HEK293 (cell line): ENCODE measurements around the gene ANKRD23.

ENCODE experiments used
- CTCF ChIP-seq: fragments of 450-650 bp; formaldehyde crosslinking; IDR thresholded peaks from 2 replicates; pipeline ENCODE4 v1.5.1; 2016; ENCODE audit warnings: missing biosample characterization, missing genetic modification characterization
- HOXA7 ChIP-seq: sonication (generic); formaldehyde crosslinking; IDR thresholded peaks from 2 replicates; pipeline ENCODE4 v1.8.1; 2022; ENCODE audit warnings: missing genetic modification reagents, borderline replicate concordance
- HOXD13 ChIP-seq: sonication (generic); formaldehyde crosslinking; IDR thresholded peaks from 2 replicates; pipeline ENCODE4 v1.8.0; 2022; ENCODE audit warnings: missing genetic modification reagents, borderline replicate concordance
- SALL2 ChIP-seq: fragments of 450-650 bp; formaldehyde crosslinking; IDR thresholded peaks from 2 replicates; pipeline ENCODE4 v1.5.0; 2017; ENCODE audit warnings: missing biosample characterization, mild to moderate bottlenecking, missing genetic modification characterization, borderline replicate concordance
- SCRT2 ChIP-seq: fragments of 450-650 bp; formaldehyde crosslinking; IDR thresholded peaks from 2 replicates; pipeline ENCODE4 v1.5.1; 2016; ENCODE audit warnings: missing biosample characterization, missing genetic modification characterization
- TCF7L2 ChIP-seq: IDR thresholded peaks from 2 replicates; pipeline ENCODE4 v1.6.1; 2011; ENCODE audit warnings: low read depth, mild to moderate bottlenecking, inconsistent platforms, low read length, moderate library complexity, borderline replicate concordance
- TRIM28 ChIP-seq: IDR thresholded peaks from 2 replicates; pipeline ENCODE4 v1.6.1; 2011; ENCODE audit warnings: low read length, control low read depth, borderline replicate concordance
- ZFP69B ChIP-seq: fragments of 450-650 bp; formaldehyde crosslinking; IDR thresholded peaks from 2 replicates; pipeline ENCODE4 v1.5.1; 2016; ENCODE audit warnings: missing biosample characterization, missing genetic modification characterization
- ZNF138 ChIP-seq: fragments of 450-650 bp; formaldehyde crosslinking; IDR thresholded peaks from 2 replicates; pipeline ENCODE4 v1.5.1; 2016; ENCODE audit warnings: missing biosample characterization, missing genetic modification characterization, borderline replicate concordance
- ZNF146 ChIP-seq: fragments of 450-650 bp; formaldehyde crosslinking; IDR thresholded peaks from 2 replicates; pipeline ENCODE4 v1.5.1; 2016; ENCODE audit warnings: missing biosample characterization, missing genetic modification characterization
- ZNF23 ChIP-seq: fragments of 450-650 bp; formaldehyde crosslinking; IDR thresholded peaks from 2 replicates; pipeline ENCODE4 v1.5.1; 2016; ENCODE audit warnings: missing biosample characterization, missing genetic modification characterization, borderline replicate concordance
- ZNF24 ChIP-seq: fragments of 450-650 bp; formaldehyde crosslinking; IDR thresholded peaks from 2 replicates; pipeline ENCODE4 v1.5.1; 2016; ENCODE audit warnings: missing biosample characterization, missing genetic modification characterization
- ZNF777 ChIP-seq: fragments of 450-650 bp; formaldehyde crosslinking; IDR thresholded peaks from 2 replicates; pipeline ENCODE4 v1.5.1; 2017; ENCODE audit warnings: missing biosample characterization, missing genetic modification characterization, borderline replicate concordance
- TF ChIP-seq, protein P1 (sequence below): fragments of 450-650 bp; formaldehyde crosslinking; IDR thresholded peaks from 2 replicates; pipeline ENCODE4 v1.5.1; 2016; ENCODE audit warnings: missing biosample characterization, missing genetic modification characterization
- TF ChIP-seq, protein P2 (sequence below): fragments of 450-650 bp; formaldehyde crosslinking; IDR thresholded peaks from 2 replicates; pipeline ENCODE4 v1.5.1; 2017; ENCODE audit warnings: missing biosample characterization, missing genetic modification characterization
- TF ChIP-seq, protein P3 (sequence below): fragments of 450-650 bp; formaldehyde crosslinking; IDR thresholded peaks from 2 replicates; pipeline ENCODE4 v1.5.1; 2017; ENCODE audit warnings: missing biosample characterization, missing genetic modification characterization
- TF ChIP-seq, protein P4 (sequence below): fragments of 450-650 bp; formaldehyde crosslinking; IDR thresholded peaks from 2 replicates; pipeline ENCODE4 v1.5.1; 2016; ENCODE audit warnings: missing biosample characterization, missing genetic modification characterization, borderline replicate concordance
- TF ChIP-seq, protein P5 (sequence below): fragments of 450-650 bp; formaldehyde crosslinking; IDR thresholded peaks from 2 replicates; pipeline ENCODE4 v1.5.1; 2016; ENCODE audit warnings: missing biosample characterization, missing genetic modification characterization, low read depth

The ANKRD23 gene

GRCh38 chr2:96819128-96819875 is 24.5 kb downstream of the ANKRD23 start (continued):
- TF ChIP-seq, protein P1, sequence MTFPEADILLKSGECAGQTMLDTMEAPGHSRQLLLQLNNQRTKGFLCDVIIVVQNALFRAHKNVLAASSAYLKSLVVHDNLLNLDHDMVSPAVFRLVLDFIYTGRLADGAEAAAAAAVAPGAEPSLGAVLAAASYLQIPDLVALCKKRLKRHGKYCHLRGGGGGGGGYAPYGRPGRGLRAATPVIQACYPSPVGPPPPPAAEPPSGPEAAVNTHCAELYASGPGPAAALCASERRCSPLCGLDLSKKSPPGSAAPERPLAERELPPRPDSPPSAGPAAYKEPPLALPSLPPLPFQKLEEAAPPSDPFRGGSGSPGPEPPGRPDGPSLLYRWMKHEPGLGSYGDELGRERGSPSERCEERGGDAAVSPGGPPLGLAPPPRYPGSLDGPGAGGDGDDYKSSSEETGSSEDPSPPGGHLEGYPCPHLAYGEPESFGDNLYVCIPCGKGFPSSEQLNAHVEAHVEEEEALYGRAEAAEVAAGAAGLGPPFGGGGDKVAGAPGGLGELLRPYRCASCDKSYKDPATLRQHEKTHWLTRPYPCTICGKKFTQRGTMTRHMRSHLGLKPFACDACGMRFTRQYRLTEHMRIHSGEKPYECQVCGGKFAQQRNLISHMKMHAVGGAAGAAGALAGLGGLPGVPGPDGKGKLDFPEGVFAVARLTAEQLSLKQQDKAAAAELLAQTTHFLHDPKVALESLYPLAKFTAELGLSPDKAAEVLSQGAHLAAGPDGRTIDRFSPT = no peak
- TF ChIP-seq SALL2 (tag by site-specific recombination) = no peak
- TF ChIP-seq ZNF24 = no peak
- TF ChIP-seq ZNF23 (tag by site-specific recombination) = no peak
- TF ChIP-seq CTCF (tag by site-specific recombination) = no peak
- no peak for TF ChIP-seq ZNF146 (tag by site-specific recombination)
- TF ChIP-seq HOXA7 (CRISPR knock-in tag) = no peak
- TF ChIP-seq, protein P2, sequence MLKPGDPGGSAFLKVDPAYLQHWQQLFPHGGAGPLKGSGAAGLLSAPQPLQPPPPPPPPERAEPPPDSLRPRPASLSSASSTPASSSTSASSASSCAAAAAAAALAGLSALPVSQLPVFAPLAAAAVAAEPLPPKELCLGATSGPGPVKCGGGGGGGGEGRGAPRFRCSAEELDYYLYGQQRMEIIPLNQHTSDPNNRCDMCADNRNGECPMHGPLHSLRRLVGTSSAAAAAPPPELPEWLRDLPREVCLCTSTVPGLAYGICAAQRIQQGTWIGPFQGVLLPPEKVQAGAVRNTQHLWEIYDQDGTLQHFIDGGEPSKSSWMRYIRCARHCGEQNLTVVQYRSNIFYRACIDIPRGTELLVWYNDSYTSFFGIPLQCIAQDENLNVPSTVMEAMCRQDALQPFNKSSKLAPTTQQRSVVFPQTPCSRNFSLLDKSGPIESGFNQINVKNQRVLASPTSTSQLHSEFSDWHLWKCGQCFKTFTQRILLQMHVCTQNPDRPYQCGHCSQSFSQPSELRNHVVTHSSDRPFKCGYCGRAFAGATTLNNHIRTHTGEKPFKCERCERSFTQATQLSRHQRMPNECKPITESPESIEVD (tag by site-specific recombination) = no peak
- no peak for TF ChIP-seq HOXD13
- TF ChIP-seq ZNF138 (tag by site-specific recombination) = no peak
- TF ChIP-seq SCRT2 = 0 out of 2 replicates have a peak, but pooled peaks have one; percentile 12
- no peak for TF ChIP-seq TRIM28
- no peak for TF ChIP-seq ZFP69B
- TF ChIP-seq, protein P3, sequence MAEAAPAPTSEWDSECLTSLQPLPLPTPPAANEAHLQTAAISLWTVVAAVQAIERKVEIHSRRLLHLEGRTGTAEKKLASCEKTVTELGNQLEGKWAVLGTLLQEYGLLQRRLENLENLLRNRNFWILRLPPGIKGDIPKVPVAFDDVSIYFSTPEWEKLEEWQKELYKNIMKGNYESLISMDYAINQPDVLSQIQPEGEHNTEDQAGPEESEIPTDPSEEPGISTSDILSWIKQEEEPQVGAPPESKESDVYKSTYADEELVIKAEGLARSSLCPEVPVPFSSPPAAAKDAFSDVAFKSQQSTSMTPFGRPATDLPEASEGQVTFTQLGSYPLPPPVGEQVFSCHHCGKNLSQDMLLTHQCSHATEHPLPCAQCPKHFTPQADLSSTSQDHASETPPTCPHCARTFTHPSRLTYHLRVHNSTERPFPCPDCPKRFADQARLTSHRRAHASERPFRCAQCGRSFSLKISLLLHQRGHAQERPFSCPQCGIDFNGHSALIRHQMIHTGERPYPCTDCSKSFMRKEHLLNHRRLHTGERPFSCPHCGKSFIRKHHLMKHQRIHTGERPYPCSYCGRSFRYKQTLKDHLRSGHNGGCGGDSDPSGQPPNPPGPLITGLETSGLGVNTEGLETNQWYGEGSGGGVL (tag by site-specific recombination) = 0 out of 2 replicates have a peak, but pooled peaks have one; percentile 40
- TF ChIP-seq, protein P4, sequence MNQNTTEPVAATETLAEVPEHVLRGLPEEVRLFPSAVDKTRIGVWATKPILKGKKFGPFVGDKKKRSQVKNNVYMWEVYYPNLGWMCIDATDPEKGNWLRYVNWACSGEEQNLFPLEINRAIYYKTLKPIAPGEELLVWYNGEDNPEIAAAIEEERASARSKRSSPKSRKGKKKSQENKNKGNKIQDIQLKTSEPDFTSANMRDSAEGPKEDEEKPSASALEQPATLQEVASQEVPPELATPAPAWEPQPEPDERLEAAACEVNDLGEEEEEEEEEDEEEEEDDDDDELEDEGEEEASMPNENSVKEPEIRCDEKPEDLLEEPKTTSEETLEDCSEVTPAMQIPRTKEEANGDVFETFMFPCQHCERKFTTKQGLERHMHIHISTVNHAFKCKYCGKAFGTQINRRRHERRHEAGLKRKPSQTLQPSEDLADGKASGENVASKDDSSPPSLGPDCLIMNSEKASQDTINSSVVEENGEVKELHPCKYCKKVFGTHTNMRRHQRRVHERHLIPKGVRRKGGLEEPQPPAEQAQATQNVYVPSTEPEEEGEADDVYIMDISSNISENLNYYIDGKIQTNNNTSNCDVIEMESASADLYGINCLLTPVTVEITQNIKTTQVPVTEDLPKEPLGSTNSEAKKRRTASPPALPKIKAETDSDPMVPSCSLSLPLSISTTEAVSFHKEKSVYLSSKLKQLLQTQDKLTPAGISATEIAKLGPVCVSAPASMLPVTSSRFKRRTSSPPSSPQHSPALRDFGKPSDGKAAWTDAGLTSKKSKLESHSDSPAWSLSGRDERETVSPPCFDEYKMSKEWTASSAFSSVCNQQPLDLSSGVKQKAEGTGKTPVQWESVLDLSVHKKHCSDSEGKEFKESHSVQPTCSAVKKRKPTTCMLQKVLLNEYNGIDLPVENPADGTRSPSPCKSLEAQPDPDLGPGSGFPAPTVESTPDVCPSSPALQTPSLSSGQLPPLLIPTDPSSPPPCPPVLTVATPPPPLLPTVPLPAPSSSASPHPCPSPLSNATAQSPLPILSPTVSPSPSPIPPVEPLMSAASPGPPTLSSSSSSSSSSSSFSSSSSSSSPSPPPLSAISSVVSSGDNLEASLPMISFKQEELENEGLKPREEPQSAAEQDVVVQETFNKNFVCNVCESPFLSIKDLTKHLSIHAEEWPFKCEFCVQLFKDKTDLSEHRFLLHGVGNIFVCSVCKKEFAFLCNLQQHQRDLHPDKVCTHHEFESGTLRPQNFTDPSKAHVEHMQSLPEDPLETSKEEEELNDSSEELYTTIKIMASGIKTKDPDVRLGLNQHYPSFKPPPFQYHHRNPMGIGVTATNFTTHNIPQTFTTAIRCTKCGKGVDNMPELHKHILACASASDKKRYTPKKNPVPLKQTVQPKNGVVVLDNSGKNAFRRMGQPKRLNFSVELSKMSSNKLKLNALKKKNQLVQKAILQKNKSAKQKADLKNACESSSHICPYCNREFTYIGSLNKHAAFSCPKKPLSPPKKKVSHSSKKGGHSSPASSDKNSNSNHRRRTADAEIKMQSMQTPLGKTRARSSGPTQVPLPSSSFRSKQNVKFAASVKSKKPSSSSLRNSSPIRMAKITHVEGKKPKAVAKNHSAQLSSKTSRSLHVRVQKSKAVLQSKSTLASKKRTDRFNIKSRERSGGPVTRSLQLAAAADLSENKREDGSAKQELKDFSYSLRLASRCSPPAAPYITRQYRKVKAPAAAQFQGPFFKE = no peak
- TF ChIP-seq, protein P5, sequence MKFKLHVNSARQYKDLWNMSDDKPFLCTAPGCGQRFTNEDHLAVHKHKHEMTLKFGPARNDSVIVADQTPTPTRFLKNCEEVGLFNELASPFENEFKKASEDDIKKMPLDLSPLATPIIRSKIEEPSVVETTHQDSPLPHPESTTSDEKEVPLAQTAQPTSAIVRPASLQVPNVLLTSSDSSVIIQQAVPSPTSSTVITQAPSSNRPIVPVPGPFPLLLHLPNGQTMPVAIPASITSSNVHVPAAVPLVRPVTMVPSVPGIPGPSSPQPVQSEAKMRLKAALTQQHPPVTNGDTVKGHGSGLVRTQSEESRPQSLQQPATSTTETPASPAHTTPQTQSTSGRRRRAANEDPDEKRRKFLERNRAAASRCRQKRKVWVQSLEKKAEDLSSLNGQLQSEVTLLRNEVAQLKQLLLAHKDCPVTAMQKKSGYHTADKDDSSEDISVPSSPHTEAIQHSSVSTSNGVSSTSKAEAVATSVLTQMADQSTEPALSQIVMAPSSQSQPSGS (tag by site-specific recombination) = no peak
- TF ChIP-seq TCF7L2 = no peak
- TF ChIP-seq ZNF777 (tag by site-specific recombination) = no peak
- TF ChIP-seq, all 188 proteins: peak for 9
